Measurements from ENCODE around the gene TFF1.
"Not testable (repeated sequence)": the region's sequence is repeated elsewhere in the genome, so short reads cannot be mapped to it uniquely, and the experiment has no call there.

TFF1 gene

DNA sequence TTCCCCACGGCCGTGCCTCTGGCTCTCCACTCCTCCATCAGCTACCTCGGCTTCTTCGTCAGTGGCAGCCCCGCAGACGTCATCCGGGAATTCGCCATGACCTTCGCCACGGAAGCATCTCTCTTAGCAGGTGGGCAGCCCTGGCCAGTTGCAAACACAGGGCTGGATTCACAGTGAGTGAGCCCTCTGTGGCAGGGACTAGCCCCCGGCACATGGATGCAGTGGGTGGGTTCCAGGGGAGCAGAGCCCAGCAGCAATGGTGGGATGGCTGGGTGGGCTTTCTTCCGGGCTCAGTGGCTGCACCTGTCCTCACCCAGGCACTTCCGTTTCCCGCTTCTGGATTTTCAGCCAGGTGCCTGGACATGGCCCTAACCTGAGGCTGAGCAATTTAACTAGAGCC, 46.8 kb upstream of the TFF1 start:
- no peaks in the 10 kb centered on the region for H3K9me3 ChIP-seq
- H3K4me1 ChIP-seq = no peaks in the 10 kb centered on the region
- DNase-seq = no peak
- H3K27me3 ChIP-seq = peaks cover 6% of the 10 kb centered on the region; the same call in 1 of the 2 replicates
- TF ChIP-seq, protein P1, sequence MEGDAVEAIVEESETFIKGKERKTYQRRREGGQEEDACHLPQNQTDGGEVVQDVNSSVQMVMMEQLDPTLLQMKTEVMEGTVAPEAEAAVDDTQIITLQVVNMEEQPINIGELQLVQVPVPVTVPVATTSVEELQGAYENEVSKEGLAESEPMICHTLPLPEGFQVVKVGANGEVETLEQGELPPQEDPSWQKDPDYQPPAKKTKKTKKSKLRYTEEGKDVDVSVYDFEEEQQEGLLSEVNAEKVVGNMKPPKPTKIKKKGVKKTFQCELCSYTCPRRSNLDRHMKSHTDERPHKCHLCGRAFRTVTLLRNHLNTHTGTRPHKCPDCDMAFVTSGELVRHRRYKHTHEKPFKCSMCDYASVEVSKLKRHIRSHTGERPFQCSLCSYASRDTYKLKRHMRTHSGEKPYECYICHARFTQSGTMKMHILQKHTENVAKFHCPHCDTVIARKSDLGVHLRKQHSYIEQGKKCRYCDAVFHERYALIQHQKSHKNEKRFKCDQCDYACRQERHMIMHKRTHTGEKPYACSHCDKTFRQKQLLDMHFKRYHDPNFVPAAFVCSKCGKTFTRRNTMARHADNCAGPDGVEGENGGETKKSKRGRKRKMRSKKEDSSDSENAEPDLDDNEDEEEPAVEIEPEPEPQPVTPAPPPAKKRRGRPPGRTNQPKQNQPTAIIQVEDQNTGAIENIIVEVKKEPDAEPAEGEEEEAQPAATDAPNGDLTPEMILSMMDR (IDR thresholded peaks at IDR 0.05; ENCODE audit: low read depth, low read length) = no peak
- H3K36me3 ChIP-seq = no peaks in the 10 kb centered on the region
- no peak overlapping the region for H3K4me3 ChIP-seq (ENCODE audit: low read depth, low read length)

DNA sequence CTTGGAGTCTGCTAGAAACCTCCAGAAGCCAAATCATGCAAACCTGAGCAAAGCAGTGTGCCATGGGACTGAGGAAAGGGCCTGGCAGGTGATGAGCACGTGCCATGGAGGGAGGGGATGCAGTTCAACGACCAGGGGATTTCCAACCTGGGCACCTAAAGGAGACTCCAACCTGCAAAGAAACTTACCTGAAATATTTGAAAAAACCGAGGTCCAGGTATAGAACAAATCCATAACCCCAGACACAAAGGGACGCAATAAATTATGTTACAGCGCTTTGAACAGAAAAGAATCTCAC, 46.2 kb upstream of the TFF1 start:
- no peaks in the 10 kb centered on the region for H3K9me3 ChIP-seq
- no peak overlapping the region for H3K4me3 ChIP-seq (ENCODE audit: low read depth, low read length)
- TF ChIP-seq, protein P1 (IDR thresholded peaks at IDR 0.05; ENCODE audit: low read depth, low read length) = no peak
- no peaks in the 10 kb centered on the region for H3K4me1 ChIP-seq
- DNase-seq = no peak
- H3K27me3 ChIP-seq = peaks cover 6% of the 10 kb centered on the region; the same call in 1 of the 2 replicates
- no peaks in the 10 kb centered on the region for H3K36me3 ChIP-seq

DNA sequence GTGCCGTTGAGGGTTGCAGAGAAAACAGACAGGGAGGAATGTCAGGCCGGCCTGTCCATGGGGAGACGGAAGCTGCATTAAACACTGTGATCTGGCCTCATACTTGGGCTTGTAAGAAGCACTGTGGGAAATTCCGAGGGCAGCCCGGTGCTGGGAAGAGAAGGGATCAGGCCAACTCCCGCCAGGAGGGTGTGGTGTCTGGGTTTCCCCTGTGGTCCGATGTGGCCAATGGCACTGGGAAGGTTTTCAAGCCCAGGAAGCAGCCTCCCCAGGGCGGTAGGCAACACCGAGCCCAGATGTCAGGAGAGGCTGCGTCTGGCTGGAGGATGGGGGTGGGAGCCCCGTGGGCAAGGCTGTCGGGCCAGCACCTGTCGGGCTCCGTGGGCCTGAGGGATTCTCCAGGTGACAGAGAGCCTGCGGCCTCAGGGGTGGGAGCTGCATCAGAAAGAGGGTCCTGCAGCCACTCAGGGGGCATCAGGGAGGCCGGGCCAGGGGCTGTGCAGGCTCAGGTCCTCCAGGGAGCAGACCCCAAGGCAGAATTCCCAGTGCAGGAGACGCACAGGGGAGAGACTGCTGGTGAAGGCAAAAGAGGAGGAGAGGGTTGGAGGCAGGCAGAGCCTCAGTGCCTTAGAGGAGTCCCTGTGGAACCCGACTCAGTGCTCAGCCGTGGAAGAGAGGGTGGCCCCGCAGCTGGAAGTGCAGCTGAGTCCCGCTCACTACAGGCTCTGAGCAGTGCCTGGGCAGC, 45.7 kb upstream of the TFF1 start:
- Histone ChIP-seq H3K36me3 (no peaks in the 10 kb centered on the region), H3K27me3 (peaks cover 6% of the 10 kb centered on the region; the same call in 1 of the 2 replicates)
- DNase-seq = no peak

DNA sequence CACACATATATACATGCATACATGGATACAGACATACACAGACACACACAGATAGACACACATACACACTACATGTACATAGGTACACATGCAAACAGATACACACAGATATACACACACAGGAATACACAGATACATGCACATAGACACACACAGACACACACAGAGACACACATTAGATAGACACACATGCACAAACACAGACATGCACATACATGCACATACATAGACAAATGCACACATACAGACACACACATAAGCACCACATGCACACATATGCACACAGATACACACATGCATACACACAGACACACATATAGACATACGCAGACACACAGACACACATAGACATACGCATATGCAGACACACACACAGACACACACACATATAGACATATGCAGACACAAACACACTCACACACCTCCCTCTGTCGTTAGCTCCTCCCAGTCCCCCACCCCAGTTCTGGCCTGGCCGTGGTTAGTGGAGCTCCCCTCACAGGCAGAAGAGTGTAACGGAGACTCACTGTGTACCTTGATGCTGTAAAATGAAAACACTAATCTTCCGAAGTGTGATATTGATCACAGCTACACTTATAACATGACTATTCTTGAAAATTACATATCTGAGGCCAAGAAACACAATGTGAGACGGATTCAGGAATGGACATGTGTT, 45.0 kb upstream of the TFF1 start:
- DNase-seq = no peak
- H3K9me3 ChIP-seq = no peaks in the 10 kb centered on the region
- no peaks in the 10 kb centered on the region for H3K36me3 ChIP-seq
- peaks cover 6% of the 10 kb centered on the region; the same call in 1 of the 2 replicates for H3K27me3 ChIP-seq
- no peaks in the 10 kb centered on the region for H3K4me1 ChIP-seq
- TF ChIP-seq, protein P1 (IDR thresholded peaks at IDR 0.05; ENCODE audit: low read depth, low read length) = no peak
- H3K4me3 ChIP-seq (ENCODE audit: low read depth, low read length) = no peak overlapping the region

More for the DNA sequence above, 45.7 kb upstream of the TFF1 start:
- no peaks in the 10 kb centered on the region for H3K4me1 ChIP-seq
- no peak overlapping the region for H3K4me3 ChIP-seq (ENCODE audit: low read depth, low read length)
- no peaks in the 10 kb centered on the region for H3K9me3 ChIP-seq
- TF ChIP-seq, protein P1 (IDR thresholded peaks at IDR 0.05; ENCODE audit: low read depth, low read length) = no peak

DNA sequence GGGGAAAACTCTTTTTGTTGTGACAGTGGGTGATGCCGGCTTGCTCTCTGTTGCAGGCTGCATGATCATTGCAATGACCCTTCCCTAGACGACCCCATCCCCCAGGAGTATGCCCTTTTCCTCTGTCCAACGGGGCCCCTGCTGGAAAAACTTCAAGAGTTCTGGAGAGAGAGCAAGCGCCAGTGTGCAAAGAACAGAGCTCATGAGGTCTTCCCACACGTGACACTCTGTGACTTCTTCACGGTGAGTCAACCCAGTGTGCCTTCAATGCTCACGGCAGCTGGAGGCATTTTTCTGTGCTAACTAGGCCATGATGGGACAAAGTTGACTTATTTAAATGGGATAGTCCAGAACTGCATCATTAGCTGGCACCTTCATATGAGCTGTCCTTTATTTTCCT, 43.0 kb upstream of the TFF1 start:
- Histone ChIP-seq H3K4me3 (ENCODE audit: low read depth, low read length) (no peak overlapping the region), H3K4me1 (no peaks in the 10 kb centered on the region), H3K36me3 (no peaks in the 10 kb centered on the region), H3K27me3 (peaks cover 6% of the 10 kb centered on the region; the same call in 1 of the 2 replicates), H3K9me3 (no peaks in the 10 kb centered on the region)
- no peak for DNase-seq
- TF ChIP-seq, protein P1 (IDR thresholded peaks at IDR 0.05; ENCODE audit: low read depth, low read length) = no peak

DNA sequence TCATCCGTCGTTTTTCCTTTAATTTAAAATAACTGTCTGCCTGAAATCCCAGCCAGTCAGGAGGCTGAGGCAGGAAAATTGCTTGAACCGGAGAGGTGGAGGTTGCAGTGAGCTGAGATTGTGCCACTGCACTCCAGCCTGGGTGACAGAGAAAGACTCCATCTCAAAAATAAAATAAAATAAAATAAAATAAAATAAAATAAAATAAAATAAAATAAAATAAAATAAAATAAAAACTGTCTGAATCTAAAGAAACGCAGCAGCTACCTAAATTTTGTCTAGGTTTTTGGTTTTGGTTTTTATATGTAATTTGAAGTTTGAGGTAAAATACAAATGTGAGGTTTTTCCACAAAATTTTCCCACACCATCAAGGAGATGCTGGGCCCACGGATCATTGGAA, 42.4 kb upstream of the TFF1 start:
- not testable (repeated sequence) for H3K4me3 ChIP-seq (ENCODE audit: low read depth, low read length); H3K36me3 ChIP-seq; H3K9me3 ChIP-seq; H3K4me1 ChIP-seq; H3K27me3 ChIP-seq; DNase-seq
